ENCODE results near the gene FGD1. TPM values are rescaled to one million over a fixed set of nuclear protein-coding genes. Genes with fewer than 3 reads are reported as not detected.

Gene FGD1
- total and polyA plus RNA-seq, 2 donors (not counting 3 experiments of a cell fraction or from before 2014, with no cell fraction given) = 6.3 to 19.6 TPM

DNA sequence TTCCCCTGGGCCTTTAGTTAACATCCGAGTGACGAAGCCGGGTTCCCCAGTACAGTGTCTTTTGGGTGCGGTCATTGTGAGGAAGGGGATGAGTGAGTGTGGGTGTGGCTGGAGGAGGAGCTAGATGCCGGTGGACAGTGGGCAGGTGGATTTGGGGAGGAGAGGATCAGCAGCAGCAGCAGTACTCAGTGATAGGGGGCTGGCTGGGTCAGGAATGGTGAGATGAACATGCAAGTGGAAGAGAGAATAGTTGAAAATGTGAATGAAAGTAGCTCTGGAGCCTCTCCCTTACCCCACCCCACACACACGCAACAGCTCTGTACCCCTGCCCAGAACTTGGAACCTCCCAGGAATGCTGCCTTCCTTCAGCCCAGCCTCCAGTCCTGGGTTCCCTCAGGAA, 51.3 kb downstream of the FGD1 start:
- DNase-seq (ENCODE audit: low read depth, low spot score) (no peak), FAIRE-seq (no peak)
- Histone ChIP-seq H3K36me3 (ENCODE audit: control insufficient read depth in 2 of 2, extremely low read depth in 1 of 2, insufficient read depth in 2 of 2, low read length in 2 of 2) (peaks cover 0 to 13% of the 10 kb centered on the region in 2 experiments), H3K79me2 (ENCODE audit: control insufficient read depth, insufficient read depth, low read length) (peaks cover 31% of the 10 kb centered on the region), H3K9me3 (replicated peaks; ENCODE audit: control insufficient read depth, insufficient read depth, low read length) (no peaks in the 10 kb centered on the region), H3K27ac (ENCODE audit: insufficient read depth, low read depth, low read length) (no peak overlapping the region), H3K9me1 (replicated peaks; ENCODE audit: control insufficient read depth, extremely low read depth, insufficient read depth, low read length) (no peaks in the 10 kb centered on the region), H2AFZ (ENCODE audit: low read depth, low read length) (no peak overlapping the region), H3K4me1 (ENCODE audit: control insufficient read depth, extremely low read depth, insufficient read depth, low read length) (peaks cover 12% of the 10 kb centered on the region), H4K20me1 (replicated peaks; ENCODE audit: control insufficient read depth, extremely low read depth, insufficient read depth, low read length) (no peaks in the 10 kb centered on the region), H3K4me2 (ENCODE audit: insufficient read depth, low read length) (no peak overlapping the region), H3K27me3 (ENCODE audit: control insufficient read depth in 2 of 2, insufficient read depth in 2 of 2, low read length in 2 of 2) (no peaks in the 10 kb centered on the region), H3K9ac (replicated peaks; ENCODE audit: extremely low read depth, insufficient read depth, low read length) (no peak overlapping the region), H3K4me3 (replicated peaks in 1 of 3; ENCODE audit: insufficient read depth in 1 of 3, low read depth in 1 of 3, low read length in 3 of 3) (no peak overlapping the region)
- BruUV-seq (replicated peaks) = no TSS peak
- TF ChIP-seq GATA2 (IDR thresholded peaks at IDR 0.05; ENCODE audit: insufficient read depth, insufficient read length, low read depth, low read length) (no peak), POLR2A (IDR thresholded peaks at IDR 0.05; ENCODE audit: low read depth, low read length) (no peak), JUN (IDR thresholded peaks at IDR 0.05; ENCODE audit: borderline replicate concordance, insufficient read depth, insufficient read length, low read depth) (no peak), FOS (IDR thresholded peaks at IDR 0.05; ENCODE audit: borderline replicate concordance, insufficient read depth, low read length) (no peak)
- dilution Hi-C loops (cut with MboI; ENCODE audit: extremely low pct_ligation_motif_present, low sequenced_read_pairs) (no loop called here), intact Hi-C loops (cut with micrococcal nuclease) (loop anchor here (10.0 kb wide), 3 partner anchors 90 to 360 kb away; partner anchors contain the start of genes MAGED2 and WNK3)
- ChIA-PET POLR2A (interaction anchor here (0.5 kb wide), 1 partner anchor 38 kb away, joined by 3 read pairs; no protein-coding TSS in a partner anchor), CTCF (no interaction called here)

DNA sequence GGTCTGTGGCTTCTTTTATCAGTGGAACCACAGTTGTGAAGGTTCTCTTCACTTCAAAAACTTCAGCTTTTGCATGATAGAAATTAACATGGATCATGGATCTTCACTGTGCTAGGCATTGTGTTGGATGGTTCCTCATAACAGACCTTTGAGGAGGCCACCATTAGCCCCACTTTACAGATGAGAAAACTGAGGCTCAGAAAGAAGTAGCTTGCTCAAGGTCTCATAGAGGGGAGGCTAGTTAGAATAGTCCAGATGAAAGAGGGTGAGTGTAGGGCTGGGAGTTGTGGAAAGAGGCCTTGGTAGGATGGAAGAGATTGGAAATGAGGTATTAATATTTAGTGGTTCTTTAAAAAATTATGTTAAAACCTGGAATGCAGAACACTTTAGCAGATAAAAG, 53.2 kb downstream of the FGD1 start:
- Histone ChIP-seq H3K27ac (ENCODE audit: insufficient read depth, low read depth, low read length) (no peak overlapping the region), H4K20me1 (replicated peaks; ENCODE audit: control insufficient read depth, extremely low read depth, insufficient read depth, low read length) (no peaks in the 10 kb centered on the region), H3K4me2 (ENCODE audit: insufficient read depth, low read length) (no peak overlapping the region), H3K36me3 (ENCODE audit: control insufficient read depth in 2 of 2, extremely low read depth in 1 of 2, insufficient read depth in 2 of 2, low read length in 2 of 2) (peaks cover 0 to 13% of the 10 kb centered on the region in 2 experiments), H3K27me3 (ENCODE audit: control insufficient read depth in 2 of 2, insufficient read depth in 2 of 2, low read length in 2 of 2) (no peaks in the 10 kb centered on the region), H3K4me3 (replicated peaks in 1 of 3; ENCODE audit: insufficient read depth in 1 of 3, low read depth in 1 of 3, low read length in 3 of 3) (no peak overlapping the region), H3K9me3 (replicated peaks; ENCODE audit: control insufficient read depth, insufficient read depth, low read length) (no peaks in the 10 kb centered on the region), H3K4me1 (ENCODE audit: control insufficient read depth, extremely low read depth, insufficient read depth, low read length) (peaks cover 12% of the 10 kb centered on the region), H3K9me1 (replicated peaks; ENCODE audit: control insufficient read depth, extremely low read depth, insufficient read depth, low read length) (no peaks in the 10 kb centered on the region), H3K9ac (replicated peaks; ENCODE audit: extremely low read depth, insufficient read depth, low read length) (no peak overlapping the region), H2AFZ (ENCODE audit: low read depth, low read length) (no peak overlapping the region), H3K79me2 (ENCODE audit: control insufficient read depth, insufficient read depth, low read length) (peaks cover 31% of the 10 kb centered on the region)
- CTCF ChIA-PET = interaction anchor here (1.5 kb wide), 1 partner anchor 18 kb away, joined by 3 read pairs; no protein-coding TSS in a partner anchor
- POLR2A ChIA-PET = no interaction called here
- DNase-seq (ENCODE audit: low read depth, low spot score) (no peak), FAIRE-seq (no peak)
- TF ChIP-seq, protein P1, sequence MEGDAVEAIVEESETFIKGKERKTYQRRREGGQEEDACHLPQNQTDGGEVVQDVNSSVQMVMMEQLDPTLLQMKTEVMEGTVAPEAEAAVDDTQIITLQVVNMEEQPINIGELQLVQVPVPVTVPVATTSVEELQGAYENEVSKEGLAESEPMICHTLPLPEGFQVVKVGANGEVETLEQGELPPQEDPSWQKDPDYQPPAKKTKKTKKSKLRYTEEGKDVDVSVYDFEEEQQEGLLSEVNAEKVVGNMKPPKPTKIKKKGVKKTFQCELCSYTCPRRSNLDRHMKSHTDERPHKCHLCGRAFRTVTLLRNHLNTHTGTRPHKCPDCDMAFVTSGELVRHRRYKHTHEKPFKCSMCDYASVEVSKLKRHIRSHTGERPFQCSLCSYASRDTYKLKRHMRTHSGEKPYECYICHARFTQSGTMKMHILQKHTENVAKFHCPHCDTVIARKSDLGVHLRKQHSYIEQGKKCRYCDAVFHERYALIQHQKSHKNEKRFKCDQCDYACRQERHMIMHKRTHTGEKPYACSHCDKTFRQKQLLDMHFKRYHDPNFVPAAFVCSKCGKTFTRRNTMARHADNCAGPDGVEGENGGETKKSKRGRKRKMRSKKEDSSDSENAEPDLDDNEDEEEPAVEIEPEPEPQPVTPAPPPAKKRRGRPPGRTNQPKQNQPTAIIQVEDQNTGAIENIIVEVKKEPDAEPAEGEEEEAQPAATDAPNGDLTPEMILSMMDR (IDR thresholded peaks at IDR 0.05; ENCODE audit: extremely low read depth in 1 of 2, insufficient read depth in 1 of 2, low read depth in 1 of 2, low read length in 2 of 2) = no peak
- TF ChIP-seq GATA2 (IDR thresholded peaks at IDR 0.05; ENCODE audit: insufficient read depth, insufficient read length, low read depth, low read length) (no peak), EZH2 (IDR thresholded peaks at IDR 0.05; ENCODE audit: borderline replicate concordance, low read depth, low read length, severe bottlenecking) (no peak), JUN (IDR thresholded peaks at IDR 0.05; ENCODE audit: borderline replicate concordance, insufficient read depth, insufficient read length, low read depth) (no peak), MYC (IDR thresholded peaks at IDR 0.05; ENCODE audit: low read depth, low read length) (no peak), POLR2AphosphoS5 (IDR thresholded peaks at IDR 0.05; ENCODE audit: insufficient read depth, low read depth, low read length) (no peak), POLR2A (IDR thresholded peaks at IDR 0.05; ENCODE audit: low read depth, low read length) (no peak), FOS (IDR thresholded peaks at IDR 0.05; ENCODE audit: borderline replicate concordance, insufficient read depth, low read length) (no peak)
- TF ChIP-seq, protein P2, sequence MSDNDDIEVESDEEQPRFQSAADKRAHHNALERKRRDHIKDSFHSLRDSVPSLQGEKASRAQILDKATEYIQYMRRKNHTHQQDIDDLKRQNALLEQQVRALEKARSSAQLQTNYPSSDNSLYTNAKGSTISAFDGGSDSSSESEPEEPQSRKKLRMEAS (IDR thresholded peaks at IDR 0.05; ENCODE audit: insufficient read depth, insufficient read length) = no peak
- no TSS peak for BruUV-seq (replicated peaks)
- dilution Hi-C loops (cut with MboI; ENCODE audit: extremely low pct_ligation_motif_present, low sequenced_read_pairs) (no loop called here), intact Hi-C loops (cut with micrococcal nuclease) (loop anchor here (10.0 kb wide), 3 partner anchors 88 to 362 kb away; partner anchors contain the start of genes MAGED2 and WNK3)

Measured in endothelial cell of umbilical vein (primary cell).